PC-9 (cell line): ENCODE data around the gene BET1.

Experiments
- EZH2 ChIP-seq: fragments of 200-600 bp; sonication (generic); IDR thresholded peaks from 2 replicates; pipeline ENCODE4 v1.8.0; 2017; ENCODE audit warnings: antibody characterized with exemption, low read depth
- TF ChIP-seq, protein P1 (sequence below): fragments of 200-600 bp; sonication (generic); conservative IDR thresholded peaks from 2 replicates; pipeline ENCODE4 v1.6.1; 2017; ENCODE audit warnings: mixed run types, antibody characterized with exemption, mild to moderate bottlenecking, moderate library complexity

- no peak for TF ChIP-seq EZH2
- TF ChIP-seq, protein P1, sequence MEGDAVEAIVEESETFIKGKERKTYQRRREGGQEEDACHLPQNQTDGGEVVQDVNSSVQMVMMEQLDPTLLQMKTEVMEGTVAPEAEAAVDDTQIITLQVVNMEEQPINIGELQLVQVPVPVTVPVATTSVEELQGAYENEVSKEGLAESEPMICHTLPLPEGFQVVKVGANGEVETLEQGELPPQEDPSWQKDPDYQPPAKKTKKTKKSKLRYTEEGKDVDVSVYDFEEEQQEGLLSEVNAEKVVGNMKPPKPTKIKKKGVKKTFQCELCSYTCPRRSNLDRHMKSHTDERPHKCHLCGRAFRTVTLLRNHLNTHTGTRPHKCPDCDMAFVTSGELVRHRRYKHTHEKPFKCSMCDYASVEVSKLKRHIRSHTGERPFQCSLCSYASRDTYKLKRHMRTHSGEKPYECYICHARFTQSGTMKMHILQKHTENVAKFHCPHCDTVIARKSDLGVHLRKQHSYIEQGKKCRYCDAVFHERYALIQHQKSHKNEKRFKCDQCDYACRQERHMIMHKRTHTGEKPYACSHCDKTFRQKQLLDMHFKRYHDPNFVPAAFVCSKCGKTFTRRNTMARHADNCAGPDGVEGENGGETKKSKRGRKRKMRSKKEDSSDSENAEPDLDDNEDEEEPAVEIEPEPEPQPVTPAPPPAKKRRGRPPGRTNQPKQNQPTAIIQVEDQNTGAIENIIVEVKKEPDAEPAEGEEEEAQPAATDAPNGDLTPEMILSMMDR, result no peak
Observed at GRCh38 chr7:94012746-94013145, 8.6 kb upstream of the BET1 start.
